ELF-1 (cell line): ENCODE data around the gene RPH3AL.
"Not testable (repeated sequence)": the region's sequence is repeated elsewhere in the genome, so short reads cannot be mapped to it uniquely, and the experiment has no call there.

ENCODE experiments used
- DNase-seq: peaks from one replicate; pipeline ENCODE4 v3.0.0-alpha.2; 2016; ENCODE audit warnings: low read depth, low spot score

The RPH3AL gene

DNA sequence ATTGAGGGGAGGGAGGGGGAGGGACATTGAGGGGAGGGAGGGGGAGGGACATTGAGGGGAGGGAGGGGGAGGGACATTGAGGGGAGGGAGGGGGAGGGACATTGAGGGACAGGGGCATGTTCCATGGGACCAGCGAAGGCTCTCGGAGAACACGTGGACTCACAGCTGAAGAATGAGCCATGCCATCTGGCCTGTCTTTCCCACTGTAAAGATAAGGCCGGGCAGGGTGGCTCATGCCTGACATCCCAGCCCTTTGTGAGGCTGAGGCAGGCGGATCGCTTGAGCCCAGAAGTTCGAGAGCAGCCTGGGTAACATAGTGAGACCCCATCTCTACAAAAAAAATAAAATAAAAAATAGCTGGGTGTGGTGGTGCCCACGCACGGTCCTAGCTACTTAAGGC is 32.5 kb downstream of the RPH3AL start:
- DNase-seq: no peak

DNA sequence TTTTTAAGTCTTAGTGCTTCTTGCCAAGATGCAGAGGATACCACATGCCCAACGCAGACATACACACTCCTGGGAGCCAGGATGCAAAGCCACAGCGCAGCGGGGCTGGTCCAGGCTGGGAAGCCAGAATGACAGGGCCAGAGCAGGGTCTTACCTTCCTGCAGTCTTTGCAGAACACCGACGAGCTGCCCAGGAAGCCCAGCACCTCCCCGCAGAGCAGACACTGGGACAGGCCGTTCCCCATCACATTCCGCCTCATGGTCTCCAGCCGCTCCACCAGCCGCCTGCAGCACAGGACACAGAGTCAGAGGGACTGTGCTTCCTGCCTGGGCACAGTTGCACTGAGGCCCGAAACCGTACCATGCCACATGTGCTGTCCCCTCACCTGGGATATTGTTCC is 33.3 kb downstream of the RPH3AL start:
- no peak for DNase-seq

- not testable (repeated sequence) for DNase-seq
Measured at GRCh38 chr17:317070-317469, 35.5 kb downstream of the RPH3AL start.

DNA sequence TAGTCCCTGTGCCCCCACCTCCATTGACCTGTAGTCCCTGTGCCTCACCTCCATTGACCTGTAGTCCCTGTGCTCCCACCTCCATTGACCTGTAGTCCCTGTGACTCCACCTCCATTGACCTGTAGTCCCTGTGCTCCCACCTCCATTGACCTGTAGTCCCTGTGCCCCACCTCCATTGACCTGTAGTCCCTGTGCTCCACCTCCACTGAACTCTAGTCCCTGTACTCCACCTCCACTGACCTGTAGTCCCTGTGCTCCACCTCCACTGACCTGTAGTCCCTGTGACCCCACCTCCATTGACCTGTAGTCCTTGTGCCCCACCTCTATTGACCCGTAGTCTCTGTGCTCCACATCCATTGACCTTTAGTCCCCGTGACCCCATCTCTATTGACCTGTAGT is 37.2 kb downstream of the RPH3AL start:
- DNase-seq: not testable (repeated sequence)

GRCh38 chr17:314614-314944 is 38.0 kb downstream of the RPH3AL start:
- not testable (repeated sequence) for DNase-seq

- no peak for DNase-seq
Measured at GRCh38 chr17:313911-314613, 38.5 kb downstream of the RPH3AL start.

DNA sequence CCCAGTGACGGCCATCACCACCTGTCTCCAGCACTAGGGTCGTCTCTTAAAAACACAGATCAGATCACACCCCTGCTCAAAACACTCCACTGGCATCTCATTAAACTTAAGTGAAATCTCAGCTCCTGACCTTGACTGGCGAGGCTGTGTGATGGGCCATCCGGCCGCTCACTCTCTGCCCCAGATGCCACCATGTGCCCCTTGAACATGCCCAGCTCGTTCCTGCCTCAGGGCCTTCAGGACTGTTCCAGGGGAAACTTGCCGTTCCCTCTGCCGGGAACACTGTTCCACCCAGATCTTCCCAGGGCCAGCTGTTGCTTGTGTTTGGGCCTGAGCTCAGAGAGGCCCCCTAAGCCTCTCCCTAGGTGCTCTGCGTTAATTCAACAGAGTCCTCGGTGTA is 39.4 kb downstream of the RPH3AL start:
- DNase-seq: no peak

DNA sequence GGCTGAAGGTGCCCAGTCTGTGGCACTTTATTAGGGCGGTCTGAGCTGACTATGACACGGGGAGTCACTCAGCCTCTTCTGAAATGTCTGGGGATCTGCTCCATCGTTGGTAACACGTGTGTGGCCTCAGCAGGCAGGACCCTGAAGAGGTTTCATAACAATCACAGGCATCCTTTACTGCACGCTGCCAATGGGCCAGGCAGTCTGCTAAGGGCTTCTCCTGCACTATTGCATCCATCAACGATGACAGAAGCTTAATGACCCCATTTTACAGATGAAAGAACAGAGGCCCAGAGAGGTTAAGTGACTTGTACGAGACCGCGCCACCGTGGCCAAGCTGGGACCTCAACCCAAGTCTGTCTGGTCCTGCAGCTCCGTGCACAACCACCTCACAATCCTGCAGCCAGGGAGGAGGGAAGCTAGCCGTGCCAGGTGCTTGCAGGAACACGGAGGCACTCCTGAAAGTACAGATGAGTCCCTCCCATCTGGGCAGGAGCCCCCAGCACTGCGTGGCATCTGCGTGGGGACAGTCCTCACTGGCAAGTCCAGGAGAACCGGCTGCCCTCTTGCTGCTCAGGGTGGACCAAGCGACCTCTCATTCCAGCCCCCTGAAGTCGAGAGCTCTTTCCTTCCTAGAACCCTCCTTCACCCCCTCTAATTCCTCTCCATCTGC is 40.0 kb downstream of the RPH3AL start:
- no peak for DNase-seq

GRCh38 chr17:311119-311782 is 41.4 kb downstream of the RPH3AL start:
- DNase-seq: no peak

- peak; percentile 46 for DNase-seq
Measured at GRCh38 chr17:310111-311010, 42.2 kb downstream of the RPH3AL start.

GRCh38 chr17:309361-309888 is 43.2 kb downstream of the RPH3AL start:
- peak; percentile 85 for DNase-seq

GRCh38 chr17:307741-308507 is 44.7 kb downstream of the RPH3AL start:
- no peak for DNase-seq

DNA sequence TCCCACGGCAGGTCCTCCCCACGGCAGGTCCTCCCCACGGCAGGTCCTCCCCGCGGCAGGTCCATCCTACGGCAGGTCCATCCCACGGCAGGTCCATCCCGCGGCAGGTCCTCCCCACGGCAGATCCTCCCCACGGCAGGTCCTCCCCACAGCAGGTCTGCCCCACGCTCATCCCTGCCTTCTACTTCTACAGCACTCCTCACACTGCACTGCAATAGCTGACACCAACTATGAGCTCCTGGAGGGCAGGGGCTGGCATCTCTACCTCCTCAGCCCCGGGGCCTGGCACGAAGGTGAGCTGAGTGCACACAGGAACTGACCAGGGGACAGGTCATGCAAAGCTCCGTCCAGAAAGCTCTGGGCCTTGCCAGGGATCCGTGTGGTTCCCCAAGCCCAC is 45.3 kb downstream of the RPH3AL start:
- no peak for DNase-seq

GRCh38 chr17:306536-307294 is 45.9 kb downstream of the RPH3AL start:
- no peak for DNase-seq

DNA sequence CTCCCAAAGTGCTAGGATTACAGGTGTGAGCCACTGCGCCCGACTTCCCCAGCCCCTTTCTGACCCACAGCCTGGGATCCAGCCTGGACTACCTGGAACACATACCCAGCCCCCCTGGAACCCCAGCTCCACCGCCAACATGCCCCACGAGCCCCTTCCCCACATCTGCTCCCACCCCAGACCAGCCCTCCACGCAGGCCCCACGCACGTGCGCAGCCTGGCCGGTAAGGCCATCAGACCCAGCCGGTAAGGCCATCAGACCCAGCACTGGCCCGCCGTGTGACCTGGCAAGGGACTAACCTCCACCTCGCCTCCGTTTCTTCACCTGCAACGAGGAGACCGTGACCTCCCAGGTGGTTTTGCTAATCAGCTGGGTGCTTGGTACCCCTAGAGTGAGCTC is 46.5 kb downstream of the RPH3AL start:
- no peak for DNase-seq

DNA sequence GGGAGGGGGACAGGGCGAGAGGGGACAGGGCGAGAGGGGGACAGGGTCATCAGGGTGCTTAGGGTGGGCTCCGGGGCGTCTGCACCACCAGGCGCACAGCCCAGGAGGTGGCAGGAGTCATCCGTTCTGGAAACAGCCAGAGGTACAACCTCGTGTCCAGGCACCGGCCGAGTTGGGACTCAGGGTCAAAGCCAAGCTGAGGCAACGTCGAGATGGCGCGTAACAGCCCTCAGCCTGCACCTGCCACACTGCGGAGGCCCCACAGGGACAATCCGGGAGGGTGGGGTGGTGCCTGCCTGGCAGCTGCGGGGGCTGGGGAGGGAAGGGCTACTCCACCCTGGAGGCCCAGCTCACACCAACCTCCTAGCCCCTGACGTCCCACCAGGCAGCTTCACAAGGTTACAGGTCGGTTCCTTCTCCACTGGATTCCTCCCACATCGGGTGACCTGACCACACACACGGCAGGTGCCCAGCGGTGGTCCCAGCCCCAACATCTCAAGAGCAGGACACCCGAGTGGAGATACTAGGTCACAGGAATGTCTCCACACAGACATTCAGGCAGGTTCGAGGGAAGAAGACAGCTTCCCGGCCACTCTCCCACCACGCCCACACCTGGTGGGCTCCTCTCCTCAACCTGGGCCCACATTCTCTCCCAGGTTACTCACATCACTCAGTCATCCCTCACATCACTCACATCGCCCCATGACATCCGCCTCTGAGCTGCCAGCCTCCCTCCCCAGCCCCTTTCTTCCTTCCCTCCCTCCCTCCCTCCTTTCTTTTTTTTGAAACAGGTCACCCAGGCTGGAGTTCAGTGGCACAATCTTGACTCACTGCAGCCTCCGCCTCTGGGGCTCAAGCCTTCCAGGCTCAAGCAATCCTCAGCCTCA is 47.3 kb downstream of the RPH3AL start:
- DNase-seq: no peak

- DNase-seq: peak; percentile 53
Measured at GRCh38 chr17:304461-304860, 48.1 kb downstream of the RPH3AL start.

GRCh38 chr17:303168-303567 is 49.4 kb downstream of the RPH3AL start:
- no peak for DNase-seq

DNA sequence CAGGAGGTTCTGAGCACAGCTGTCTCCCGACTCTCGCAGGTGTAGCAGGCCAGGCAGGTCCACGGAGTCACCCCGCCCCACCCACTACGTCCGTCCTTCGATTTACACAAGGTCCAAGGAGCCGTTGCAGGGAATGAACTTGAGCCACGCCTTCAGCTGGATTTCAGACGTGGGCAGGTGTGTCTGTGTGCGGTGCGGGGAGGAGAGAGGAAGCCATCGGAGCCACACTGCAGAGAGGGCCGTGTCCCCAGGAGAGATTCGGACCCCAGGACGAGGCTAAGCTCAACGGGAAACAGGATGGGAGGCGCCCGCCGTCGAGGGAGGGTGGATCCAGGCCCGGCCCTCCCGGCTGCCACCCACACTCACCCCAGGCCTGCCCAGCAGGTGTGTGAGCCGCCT is 50.3 kb downstream of the RPH3AL start:
- no peak for DNase-seq
